Smooth muscle cell (in vitro differentiated cells): Measurements from ENCODE around the gene GPR68. TPM values are rescaled to one million over a fixed set of nuclear protein-coding genes. Genes with fewer than 3 reads are reported as not detected.
"Not testable (repeated sequence)": the region's sequence is repeated elsewhere in the genome, so short reads cannot be mapped to it uniquely, and the experiment has no call there.

Experiments used
- DNase-seq: peaks from one replicate; lab custom pipeline; 2025; ENCODE audit not compliant: unreplicated experiment; lab: John Stamatoyannopoulos, UW
- H2AFZ ChIP-seq: fragments of 200-600 bp; sonication (generic); 2 replicates; pipeline ENCODE4 v1.6.0; 2016; ENCODE audit warnings: antibody characterized with exemption, low read depth, mild to moderate bottlenecking
- H3F3A ChIP-seq: fragments of 200-600 bp; sonication (generic); 2 replicates; pipeline ENCODE4 v1.6.0; 2017; ENCODE audit warnings: antibody characterized with exemption, low read depth
- H3K27ac ChIP-seq: fragments of 200-600 bp; sonication (generic); 2 replicates; pipeline ENCODE4 v1.5.1; 2016; ENCODE audit warnings: low read depth, mild to moderate bottlenecking
- H3K27me3 ChIP-seq: fragments of 200-600 bp; sonication (generic); 2 replicates; pipeline ENCODE4 v1.6.1; 2016; ENCODE audit warnings: low read depth, mild to moderate bottlenecking
- H3K36me3 ChIP-seq: fragments of 200-600 bp; sonication (generic); 2 replicates; pipeline ENCODE4 v1.5.1; 2016; ENCODE audit warnings: low read depth
- H3K4me1 ChIP-seq: fragments of 200-600 bp; sonication (generic); 2 replicates; pipeline ENCODE4 v1.5.1; 2016; ENCODE audit warnings: low read depth
- H3K4me2 ChIP-seq: fragments of 200-600 bp; sonication (generic); 2 replicates; pipeline ENCODE4 v1.6.0; 2016; ENCODE audit warnings: mild to moderate bottlenecking
- H3K4me3 ChIP-seq: fragments of 200-600 bp; sonication (generic); 2 replicates; pipeline ENCODE4 v1.5.1; 2016; ENCODE audit warnings: mild to moderate bottlenecking
- H3K79me2 ChIP-seq: fragments of 200-600 bp; sonication (generic); 2 replicates; pipeline ENCODE4 v1.6.0; 2016; ENCODE audit warnings: low read depth, mild to moderate bottlenecking
- H3K9ac ChIP-seq: fragments of 200-600 bp; sonication (generic); 2 replicates; pipeline ENCODE4 v1.6.0; 2016; ENCODE audit warnings: low read depth
- H3K9me3 ChIP-seq: fragments of 200-600 bp; sonication (generic); replicated peaks from 2 replicates; pipeline ENCODE4 v1.5.1; 2016; ENCODE audit warnings: low read depth
- H4K20me1 ChIP-seq: fragments of 200-600 bp; sonication (generic); 2 replicates; pipeline ENCODE4 v1.6.0; 2016; ENCODE audit warnings: low read depth
- CTCF ChIP-seq: fragments of 200-600 bp; sonication (generic); IDR thresholded peaks from 2 replicates; pipeline ENCODE4 v1.5.1; 2017; ENCODE audit warnings: borderline replicate concordance, mild to moderate bottlenecking, antibody characterized with exemption; ENCODE audit not compliant: insufficient read depth, poor library complexity, severe bottlenecking
- WGBS: methylation state at CpG from one replicate; pipeline ENCODE4 v1.1.7; 2016; ENCODE audit warnings: low lambda C conversion rate; 5-methylcytosine and 5-hydroxymethylcytosine counted together
- polyA plus RNA-seq: library from polyadenylated mRNA; unstranded; fragments of >200 nt; fragmentation: Nextera tagmentation; extraction: Ambion mirVana; gene quantifications from 2 replicates; pipeline ENCODE4 v1.2.1, GENCODE V29; 2016
- total RNA-seq: library from RNA; depleted of rRNA; stranded (reverse); fragments of >200 nt; gene quantifications from 2 replicates; pipeline ENCODE4 v1.2.3, GENCODE V29; 2014

Gene GPR68
- total and polyA plus RNA-seq, 2 experiments from 2014 or later: 3.2 to 4.4 TPM

GRCh38 chr14:91246051-91246852 lies 1.7 kb upstream of the GPR68 start:
- H3F3A ChIP-seq: peaks cover 4% of the 10 kb centered on the region
- no peak for TF ChIP-seq CTCF
- WGBS: 97% methylated on average over 15 of the region's 15 CpGs
- H3K27me3 ChIP-seq: no peaks in the 10 kb centered on the region
- peaks cover 7% of the 10 kb centered on the region for H3K4me1 ChIP-seq
- no peaks in the 10 kb centered on the region for H3K79me2 ChIP-seq
- no peak overlapping the region for H3K27ac ChIP-seq
- no peak overlapping the region for H3K4me3 ChIP-seq
- no peak overlapping the region for H2AFZ ChIP-seq
- no peak overlapping the region for H3K4me2 ChIP-seq
- no peaks in the 10 kb centered on the region for H4K20me1 ChIP-seq
- DNase-seq: no peak
- H3K9ac ChIP-seq: no peak overlapping the region
- no peaks in the 10 kb centered on the region for H3K36me3 ChIP-seq
- no peaks in the 10 kb centered on the region for H3K9me3 ChIP-seq

- H3K36me3 ChIP-seq, H3K9me3 ChIP-seq, H3K4me3 ChIP-seq, H3K27ac ChIP-seq, H3K9ac ChIP-seq, H3K4me2 ChIP-seq, H4K20me1 ChIP-seq, H3K4me1 ChIP-seq, H3K27me3 ChIP-seq, H2AFZ ChIP-seq, H3K79me2 ChIP-seq, H3F3A ChIP-seq, DNase-seq: not testable (repeated sequence)
- WGBS: 98% methylated on average over 8 of the region's 8 CpGs
Observed at GRCh38 chr14:91245616-91246015, 1.1 kb upstream of the GPR68 start.

GRCh38 chr14:91245029-91245428 lies 525 bp upstream of the GPR68 start:
- no peaks in the 10 kb centered on the region for H3K27me3 ChIP-seq
- no peaks in the 10 kb centered on the region for H3K79me2 ChIP-seq
- H2AFZ ChIP-seq: no peak overlapping the region
- 95% methylated on average over 9 of the region's 9 CpGs for WGBS
- H3F3A ChIP-seq: no peaks in the 10 kb centered on the region
- H4K20me1 ChIP-seq: no peaks in the 10 kb centered on the region
- H3K4me3 ChIP-seq: no peak overlapping the region
- no peak overlapping the region for H3K9ac ChIP-seq
- no peak overlapping the region for H3K4me2 ChIP-seq
- peak overlapping the region; percentile 94 for H3K27ac ChIP-seq
- peaks cover 4% of the 10 kb centered on the region for H3K4me1 ChIP-seq
- DNase-seq: no peak
- no peaks in the 10 kb centered on the region for H3K9me3 ChIP-seq
- TF ChIP-seq CTCF: no peak
- no peaks in the 10 kb centered on the region for H3K36me3 ChIP-seq

- Histone ChIP-seq H4K20me1 (no peaks in the 10 kb centered on the region), H3K27ac (peak overlapping the region; percentile 94), H2AFZ (no peak overlapping the region), H3K27me3 (no peaks in the 10 kb centered on the region), H3K79me2 (no peaks in the 10 kb centered on the region), H3K4me3 (no peak overlapping the region), H3K4me1 (no peaks in the 10 kb centered on the region), H3K9me3 (no peaks in the 10 kb centered on the region), H3K4me2 (peak overlapping the region; percentile 20), H3K36me3 (no peaks in the 10 kb centered on the region), H3F3A (no peaks in the 10 kb centered on the region), H3K9ac (peak overlapping the region; percentile 39)
- WGBS: 79% methylated on average over 6 of the region's 6 CpGs
- TF ChIP-seq CTCF: no peak
- DNase-seq: no peak
Observed at GRCh38 chr14:91243074-91243471, 1.4 kb downstream of the GPR68 start.
